A549 treated with dexamethasone at 1 μM for 4 hours (cell line): ENCODE data around the gene RTF1. TPM values are rescaled to one million over a fixed set of nuclear protein-coding genes. Genes with fewer than 3 reads are reported as not detected.

Experiments
- total RNA-seq: library from RNA; stranded (reverse); fragments of 200-300 nt; extraction: Qiagen RNA extraction; gene quantifications from 5 replicates; pipeline ENCODE4 v1.2.3, GENCODE V29; 2022

RTF1 gene
- 19.0 to 22.5 TPM (median 22.1 TPM) in 5 replicates for total RNA-seq

DNA sequence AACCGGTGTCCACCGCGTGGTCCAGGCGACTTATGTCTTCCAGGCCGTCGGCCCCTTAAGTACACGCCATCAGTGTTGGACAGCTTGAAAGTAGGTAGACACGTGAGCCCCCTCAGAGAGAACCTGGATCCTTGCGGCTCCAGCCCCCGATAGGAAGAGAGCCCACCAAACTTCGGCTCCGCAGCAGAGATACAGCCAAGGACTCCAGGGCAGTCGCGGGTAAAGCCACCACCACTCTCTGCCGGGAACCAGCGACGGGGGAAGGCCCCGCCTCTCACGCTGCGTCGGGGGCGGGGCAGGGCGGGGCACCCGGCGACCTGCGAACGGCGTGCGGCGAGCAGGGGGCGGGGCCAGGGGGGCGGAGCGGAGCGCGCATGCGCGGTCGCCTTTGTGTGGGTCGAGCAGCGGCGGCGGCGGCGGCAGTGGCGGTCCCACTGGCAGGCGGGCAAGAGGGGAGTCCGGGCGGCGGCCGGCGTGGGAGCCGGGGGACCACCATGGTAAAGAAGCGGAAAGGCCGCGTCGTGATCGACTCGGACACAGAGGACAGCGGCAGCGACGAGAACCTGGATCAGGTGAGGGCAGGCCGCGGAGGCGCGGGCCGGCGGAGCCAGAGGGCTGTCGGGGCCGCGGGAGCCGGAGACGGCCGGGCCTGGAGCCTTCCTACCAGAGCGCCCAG is at the start of gene RTF1:
Gene RTF1, plus strand, starts transcription at position 354 of the 676 bp plus-strand sequence. Its CDS starts 21 bp downstream, at position 375.

DNA sequence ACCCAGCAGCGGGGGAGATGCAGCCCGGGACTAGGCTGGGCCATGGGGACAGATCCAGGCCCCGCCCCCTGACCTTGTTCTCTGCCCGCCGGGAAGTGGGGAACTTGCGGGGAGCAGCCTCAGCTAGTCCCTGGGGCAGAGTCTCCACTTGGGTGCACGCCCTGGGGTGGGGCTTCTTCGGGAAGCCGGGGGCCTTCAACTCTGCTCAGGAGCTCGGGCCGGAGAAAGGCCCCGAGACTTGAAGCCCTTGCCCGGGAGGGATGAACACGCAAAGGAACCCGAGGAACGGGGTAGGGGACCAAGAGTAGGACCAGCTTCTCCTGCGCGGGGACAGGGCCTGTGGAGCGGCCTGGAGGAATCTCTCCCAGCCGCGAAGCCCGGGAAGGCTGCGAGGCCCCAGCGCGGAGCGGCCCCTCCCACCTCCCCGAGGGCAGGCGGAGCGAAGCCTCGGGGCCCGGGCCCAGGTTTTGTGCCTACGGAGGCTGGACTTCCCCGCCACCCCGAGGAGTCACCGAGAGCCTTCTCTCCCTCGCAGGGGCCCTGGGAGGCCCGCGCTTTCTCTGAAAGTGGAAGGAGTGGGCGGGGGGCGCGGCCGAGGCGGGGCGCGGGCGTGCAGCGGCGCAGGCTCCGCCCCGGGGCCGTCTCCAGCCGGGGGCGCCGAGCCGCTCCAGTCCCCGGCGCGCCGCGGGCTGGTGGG is 76.5 kb downstream of the RTF1 start, which contains the start of gene ITPKA:
Gene ITPKA, plus strand, starts transcription at position 670 of the 697 bp plus-strand sequence. CDS start 54 bp downstream, outside the sequence.

DNA sequence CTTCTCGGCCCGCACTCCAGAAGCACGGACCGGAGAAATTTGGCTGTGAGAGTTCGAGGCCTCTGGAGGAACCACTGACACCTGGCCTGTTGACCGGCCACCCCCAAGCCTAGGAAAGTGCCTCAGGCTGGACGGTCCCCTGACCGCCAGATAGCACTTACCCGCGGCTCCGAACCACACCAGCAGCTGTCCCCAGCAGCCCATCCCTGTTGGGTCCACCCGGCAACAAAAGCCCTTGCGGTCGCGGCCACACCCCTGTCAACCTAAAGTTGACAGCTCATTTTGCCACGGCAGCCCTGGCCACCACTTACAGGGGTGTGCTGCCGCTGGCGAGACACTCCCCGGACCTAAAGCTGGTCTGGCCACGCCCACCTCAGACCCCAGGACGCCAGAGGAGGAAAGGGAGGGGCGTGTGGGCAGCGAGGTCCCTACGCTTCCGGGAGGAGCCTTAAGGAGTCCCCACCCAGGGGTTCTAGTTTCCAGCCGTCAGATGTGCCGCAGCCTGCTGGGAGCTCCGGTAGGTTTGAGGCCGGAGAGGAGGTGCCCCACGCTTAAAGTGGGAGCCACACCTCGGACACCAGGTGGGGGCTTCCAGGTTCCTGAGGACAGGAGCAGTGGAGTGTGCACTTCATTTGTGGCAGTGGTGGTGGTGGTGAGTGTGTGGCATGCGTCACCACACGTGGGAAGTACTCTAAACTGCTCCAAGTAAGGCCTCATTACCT is 96.8 kb downstream of the RTF1 start, which contains the start of gene LTK:
Gene LTK, minus strand, starts transcription at position 322 of the 722 bp plus-strand sequence. Its CDS starts 118 bp downstream, at position 204.

Other genes with a start within 250 kb of the RTF1 start
- 0.35 TPM in 1 of 5 replicates, not detected in the others for gene EXD1, start 186.3 kb upstream of the RTF1 start, total RNA-seq
- 66.5 to 99.0 TPM (median 88.1 TPM) in 5 replicates for gene CHP1, start 185.8 kb upstream of the RTF1 start, total RNA-seq
- 11.3 to 12.7 TPM (median 12.1 TPM) in 5 replicates for gene OIP5, start 84.5 kb upstream of the RTF1 start, total RNA-seq
- gene NUSAP1, start 84.2 kb upstream of the RTF1 start, total RNA-seq = 67.4 to 78.4 TPM (median 74.6 TPM) in 5 replicates
- gene NDUFAF1, start 14.6 kb upstream of the RTF1 start, total RNA-seq = 12.4 to 18.1 TPM (median 13.4 TPM) in 5 replicates
- gene ITPKA, start 76.8 kb downstream of the RTF1 start, total RNA-seq = 9.7 to 16.4 TPM (median 13.2 TPM) in 5 replicates
- 0.05 to 0.12 TPM (median 0.06 TPM) in 4 of 5 replicates, not detected in the other for gene LTK, start 96.7 kb downstream of the RTF1 start, total RNA-seq
- 9.0 to 14.2 TPM (median 13.8 TPM) in 5 replicates for gene RPAP1, start 127.2 kb downstream of the RTF1 start, total RNA-seq
- 16.9 to 20.8 TPM (median 20.5 TPM) in 5 replicates for gene TYRO3, start 142.1 kb downstream of the RTF1 start, total RNA-seq
- 6.2 to 10.5 TPM (median 8.4 TPM) in 5 replicates for gene MGA, start 243.3 kb downstream of the RTF1 start, total RNA-seq